ENCODE data around the gene FUT1. TPM values are rescaled to one million over a fixed set of nuclear protein-coding genes. Genes with fewer than 3 reads are reported as not detected.
A peak's percentile ranks its signal among the peaks of the same experiment; 100 is the strongest.
"Not testable (repeated sequence)": the region's sequence is repeated elsewhere in the genome, so short reads cannot be mapped to it uniquely, and the experiment has no call there.

Gene FUT1
- total RNA-seq, 1 donor, result under 0.01 TPM

- peak overlapping the region; percentile 65 for H3K4me3 ChIP-seq (ENCODE audit: low read depth, low read length)
- TF ChIP-seq, protein P1, sequence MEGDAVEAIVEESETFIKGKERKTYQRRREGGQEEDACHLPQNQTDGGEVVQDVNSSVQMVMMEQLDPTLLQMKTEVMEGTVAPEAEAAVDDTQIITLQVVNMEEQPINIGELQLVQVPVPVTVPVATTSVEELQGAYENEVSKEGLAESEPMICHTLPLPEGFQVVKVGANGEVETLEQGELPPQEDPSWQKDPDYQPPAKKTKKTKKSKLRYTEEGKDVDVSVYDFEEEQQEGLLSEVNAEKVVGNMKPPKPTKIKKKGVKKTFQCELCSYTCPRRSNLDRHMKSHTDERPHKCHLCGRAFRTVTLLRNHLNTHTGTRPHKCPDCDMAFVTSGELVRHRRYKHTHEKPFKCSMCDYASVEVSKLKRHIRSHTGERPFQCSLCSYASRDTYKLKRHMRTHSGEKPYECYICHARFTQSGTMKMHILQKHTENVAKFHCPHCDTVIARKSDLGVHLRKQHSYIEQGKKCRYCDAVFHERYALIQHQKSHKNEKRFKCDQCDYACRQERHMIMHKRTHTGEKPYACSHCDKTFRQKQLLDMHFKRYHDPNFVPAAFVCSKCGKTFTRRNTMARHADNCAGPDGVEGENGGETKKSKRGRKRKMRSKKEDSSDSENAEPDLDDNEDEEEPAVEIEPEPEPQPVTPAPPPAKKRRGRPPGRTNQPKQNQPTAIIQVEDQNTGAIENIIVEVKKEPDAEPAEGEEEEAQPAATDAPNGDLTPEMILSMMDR (IDR thresholded peaks at IDR 0.05; ENCODE audit: insufficient read depth, low read depth, low read length), result peak; percentile 92
- peak; percentile 92 for DNase-seq (ENCODE audit: low read depth)
Measured at GRCh38 chr19:48795055-48795684, 42.7 kb upstream of the FUT1 start.

DNA sequence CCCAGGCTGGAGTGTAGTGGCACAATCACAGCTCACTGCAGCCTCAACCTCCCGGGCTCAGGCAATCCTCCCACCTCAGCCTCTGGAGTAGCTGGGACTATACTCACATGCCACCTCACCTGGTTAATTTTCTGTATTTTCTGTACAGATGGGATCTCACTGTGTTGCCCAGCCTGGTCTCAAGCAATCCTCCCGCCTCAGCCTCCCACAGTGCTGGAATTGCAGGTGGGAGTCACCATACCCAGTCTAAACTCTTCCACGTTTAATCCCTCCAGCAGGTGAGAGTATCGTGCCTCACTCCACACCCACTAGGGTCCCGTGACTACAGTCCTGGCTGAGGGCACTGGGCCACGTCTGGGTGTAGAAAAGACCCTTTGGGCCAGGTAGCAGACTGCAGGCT is 41.9 kb upstream of the FUT1 start:
- TF ChIP-seq, protein P1 (IDR thresholded peaks at IDR 0.05; ENCODE audit: insufficient read depth, low read depth, low read length), result no peak
- H3K4me3 ChIP-seq (ENCODE audit: low read depth, low read length), result no peak overlapping the region
- DNase-seq (ENCODE audit: low read depth), result no peak

DNA sequence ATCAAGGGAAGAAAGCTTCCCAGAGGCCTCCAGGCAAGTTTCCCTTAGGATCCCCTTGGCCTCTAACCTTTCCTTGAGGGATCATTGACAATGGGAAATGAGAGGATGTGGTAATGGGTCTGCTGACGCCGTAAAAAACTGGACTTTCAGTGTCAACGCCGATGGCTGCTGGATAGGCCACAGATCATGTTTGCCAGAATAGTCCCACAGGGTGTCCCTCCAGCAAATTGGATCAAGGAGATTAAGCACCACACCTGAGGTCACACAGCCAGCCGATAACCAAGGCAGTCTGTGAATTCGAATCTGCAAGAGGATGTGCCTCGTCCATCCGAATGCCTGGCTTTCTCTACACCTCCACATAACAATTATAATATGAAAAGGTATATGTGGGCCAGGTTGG is 40.8 kb upstream of the FUT1 start:
- TF ChIP-seq, protein P1 (IDR thresholded peaks at IDR 0.05; ENCODE audit: insufficient read depth, low read depth, low read length), result no peak
- DNase-seq (ENCODE audit: low read depth), result no peak
- no peak overlapping the region for H3K4me3 ChIP-seq (ENCODE audit: low read depth, low read length)

DNA sequence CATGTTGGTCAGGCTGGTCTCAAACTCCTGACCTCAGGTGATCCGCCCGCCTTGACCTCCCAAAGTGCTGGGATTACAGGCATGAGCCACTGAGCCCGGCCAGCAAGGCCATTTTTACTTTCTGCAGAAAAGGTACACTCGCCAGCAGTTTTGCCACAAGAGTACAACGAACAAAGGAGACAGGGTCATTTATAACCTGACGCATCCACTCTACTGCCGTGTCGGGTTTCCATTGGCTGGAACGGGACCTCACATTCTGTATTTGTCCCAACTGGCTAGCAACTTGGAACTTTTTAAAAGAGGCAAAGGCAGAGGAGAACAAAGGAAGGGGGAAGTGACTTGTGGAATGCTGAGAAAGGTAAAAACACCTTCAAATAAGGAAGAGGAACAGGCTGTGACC is 34.9 kb upstream of the FUT1 start:
- DNase-seq (ENCODE audit: low read depth); H3K4me3 ChIP-seq (ENCODE audit: low read depth, low read length): not testable (repeated sequence)

DNA sequence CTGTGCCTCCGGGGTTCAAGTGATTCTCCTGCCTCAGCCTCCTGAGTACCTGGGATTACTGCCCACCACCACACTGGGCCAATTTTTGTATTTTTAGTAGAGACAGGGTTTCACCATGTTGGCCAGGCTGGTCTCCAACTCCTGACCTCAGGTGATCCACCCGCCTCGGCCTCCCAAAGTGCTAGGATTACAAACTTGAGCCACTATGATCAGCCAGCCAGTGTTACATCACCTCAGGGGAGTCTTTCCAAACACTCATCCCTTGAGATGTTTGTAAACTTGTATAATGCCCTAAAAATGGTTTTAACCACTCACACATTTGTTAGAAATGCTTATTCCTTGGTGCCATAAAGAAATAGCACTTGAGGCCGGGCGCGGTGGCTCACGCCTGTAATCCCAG is 34.0 kb upstream of the FUT1 start:
- DNase-seq (ENCODE audit: low read depth); H3K4me3 ChIP-seq (ENCODE audit: low read depth, low read length): not testable (repeated sequence)

DNA sequence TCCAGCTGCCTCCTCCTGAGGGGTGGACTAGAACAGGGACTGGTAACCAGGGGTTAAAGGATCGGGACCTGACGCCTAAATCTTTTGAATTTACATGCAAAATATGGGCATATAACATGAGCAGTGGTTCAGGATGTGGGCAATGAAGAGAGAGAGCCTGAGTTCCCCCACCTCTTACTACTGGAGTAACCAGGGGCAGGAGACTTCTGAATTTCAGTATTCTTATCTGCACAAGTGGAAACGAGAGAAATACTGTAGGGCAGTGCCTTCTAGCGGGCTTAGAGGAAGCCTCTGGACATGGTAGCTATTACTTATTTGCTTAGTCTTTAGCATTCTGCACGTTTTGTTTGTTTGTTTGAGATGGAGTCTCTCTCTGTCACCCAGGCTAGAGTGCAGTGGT is 32.1 kb upstream of the FUT1 start:
- TF ChIP-seq, protein P1 (IDR thresholded peaks at IDR 0.05; ENCODE audit: insufficient read depth, low read depth, low read length), result peak; percentile 30
- H3K4me3 ChIP-seq (ENCODE audit: low read depth, low read length), result no peak overlapping the region
- DNase-seq (ENCODE audit: low read depth), result peak; percentile 41

GRCh38 chr19:48780631-48781391 is 28.4 kb upstream of the FUT1 start:
- DNase-seq (ENCODE audit: low read depth), result peak; percentile 90
- TF ChIP-seq, protein P1 (IDR thresholded peaks at IDR 0.05; ENCODE audit: insufficient read depth, low read depth, low read length), result no peak
- H3K4me3 ChIP-seq (ENCODE audit: low read depth, low read length), result no peak overlapping the region

DNA sequence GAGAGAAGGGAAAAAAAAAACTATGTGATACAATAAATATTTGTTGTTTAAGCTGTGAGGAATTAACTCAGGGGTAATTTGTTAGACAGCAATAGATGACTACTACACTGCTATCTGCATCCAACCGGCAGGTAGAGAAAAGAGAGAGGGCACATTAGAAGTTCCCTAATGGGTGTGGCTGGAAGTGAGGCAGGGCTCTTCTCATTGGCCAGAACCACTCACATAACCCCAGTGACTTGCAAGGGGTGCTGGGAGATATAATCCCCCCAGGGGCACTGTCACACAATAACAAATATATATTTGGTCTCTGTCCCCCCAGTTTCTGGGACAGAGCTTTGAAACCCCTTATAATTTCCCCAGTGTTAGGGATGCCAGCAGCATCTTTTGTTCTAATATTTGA is 27.2 kb upstream of the FUT1 start:
- DNase-seq (ENCODE audit: low read depth), result no peak
- TF ChIP-seq, protein P1 (IDR thresholded peaks at IDR 0.05; ENCODE audit: insufficient read depth, low read depth, low read length), result no peak
- H3K4me3 ChIP-seq (ENCODE audit: low read depth, low read length), result no peak overlapping the region

Data from fibroblast of villous mesenchyme (primary cell).